ENCODE measurements around the gene CDHR2. TPM values are rescaled to one million over a fixed set of nuclear protein-coding genes. Genes with fewer than 3 reads are reported as not detected.
A peak's percentile ranks its signal among the peaks of the same experiment; 100 is the strongest.

CDHR2 gene
- total and polyA plus RNA-seq, 2 of the 13 experiments (the other 11 are each of a cell fraction or from before 2014, with no cell fraction given), result 17.9 to 20.9 TPM

- 97% methylated on average over 19 of the region's 37 CpGs for WGBS (ENCODE audit: low lambda C conversion rate)
- Histone ChIP-seq H3K27me3 (ENCODE audit: control insufficient read depth in 1 of 2, insufficient read depth in 2 of 2, low read length in 2 of 2) (no peaks in the 10 kb centered on the region), H3K79me2 (ENCODE audit: insufficient read depth, low read length) (no peaks in the 10 kb centered on the region), H4K20me1 (ENCODE audit: insufficient read depth, low read length) (no peaks in the 10 kb centered on the region), H3K4me1 (ENCODE audit: insufficient read depth, low read length) (no peaks in the 10 kb centered on the region), H3K9me3 (ENCODE audit: low read length) (no peaks in the 10 kb centered on the region), H3K4me3 (replicated peaks in 1 of 3; ENCODE audit: insufficient read depth in 1 of 3, low read depth in 2 of 3, low read length in 3 of 3) (no peak overlapping the region), H3K36me3 (replicated peaks in 1 of 2; ENCODE audit: control insufficient read depth in 1 of 2, insufficient read depth in 2 of 2, low read length in 2 of 2) (peaks cover 3 to 11% of the 10 kb centered on the region in 2 experiments; a peak in 4 of 5 replicates), H3K4me2 (ENCODE audit: low read depth, low read length) (no peak overlapping the region), H3K27ac (ENCODE audit: extremely low read length, insufficient read depth, low read length) (no peak overlapping the region), H3K9ac (ENCODE audit: insufficient read depth, low read depth, low read length) (no peak overlapping the region), H2AFZ (ENCODE audit: low read length) (no peak overlapping the region)
- DNase-seq (ENCODE audit: low spot score) (no peak), FAIRE-seq (no peak), ATAC-seq (no peak)
- ChIA-PET CTCF (ENCODE audit: low intra/inter-chr PET ratio, low total read pairs) (no interaction called here), POLR2A (no interaction called here)
- in situ Hi-C loops (cut with HindIII; ENCODE audit: extremely low pct_ligation_motif_present, low pct_unique_long_range_greater_than_20kb) (loop anchor here (25.0 kb wide), 1 partner anchor 838 kb away; no protein-coding TSS in a partner anchor), intact Hi-C loops (cut with micrococcal nuclease; ENCODE audit: unreplicated experiment) (no loop called here)
- TF ChIP-seq ZNF646 (CRISPR knock-in tag; IDR thresholded peaks at IDR 0.05) (no peak), HNF4G (IDR thresholded peaks at IDR 0.05; ENCODE audit: borderline replicate concordance, low read depth, low read length) (0 out of 2 replicates have a peak, but pooled peaks have one; percentile 4), HNF4G (CRISPR knock-in tag; IDR thresholded peaks at IDR 0.05; ENCODE audit: borderline replicate concordance, low read depth) (no peak), BHLHE40 (IDR thresholded peaks at IDR 0.05; ENCODE audit: low read length) (no peak), NR2C2 (CRISPR knock-in tag; IDR thresholded peaks at IDR 0.05; ENCODE audit: borderline replicate concordance) (no peak), HNF4A (CRISPR knock-in tag; IDR thresholded peaks at IDR 0.05) (0 out of 2 replicates have a peak, but pooled peaks have one; percentile 14), ZBTB33 (CRISPR knock-in tag; IDR thresholded peaks at IDR 0.05) (peak; percentile 65; the same call in 1 of the 2 replicates), ZNF562 (CRISPR knock-in tag; IDR thresholded peaks at IDR 0.05; ENCODE audit: borderline replicate concordance) (no peak)
- BruUV-seq (replicated peaks), result no TSS peak
These were observed 26.6 kb downstream of the CDHR2 start for GRCh38 chr5:176575488-176576422.

Data from HepG2 (cell line).